ENCODE measurements around the gene RANBP3.
"Not testable (repeated sequence)": the region's sequence is repeated elsewhere in the genome, so short reads cannot be mapped to it uniquely, and the experiment has no call there.

Gene RANBP3

GRCh38 chr19:5903056-5903623 lies 74.8 kb downstream of the RANBP3 start:
- no peak for DNase-seq (ENCODE audit: low read depth)

- no peak for DNase-seq (ENCODE audit: low read depth)
These were observed 77.0 kb downstream of the RANBP3 start for GRCh38 chr19:5900976-5901375.

GRCh38 chr19:5899728-5900526 lies 78.0 kb downstream of the RANBP3 start:
- DNase-seq (ENCODE audit: low read depth), result no peak

- DNase-seq (ENCODE audit: low read depth), result no peak
These were observed 80.6 kb downstream of the RANBP3 start for GRCh38 chr19:5897189-5897969.

- no peak for DNase-seq (ENCODE audit: low read depth)
These were observed 81.4 kb downstream of the RANBP3 start for GRCh38 chr19:5896365-5897076.

- no peak for DNase-seq (ENCODE audit: low read depth)
These were observed 82.0 kb downstream of the RANBP3 start for GRCh38 chr19:5895890-5896289.

GRCh38 chr19:5895409-5895808 lies 82.5 kb downstream of the RANBP3 start:
- DNase-seq (ENCODE audit: low read depth), result no peak

GRCh38 chr19:5894704-5895349 lies 83.1 kb downstream of the RANBP3 start:
- no peak for DNase-seq (ENCODE audit: low read depth)

GRCh38 chr19:5893907-5894703 lies 83.8 kb downstream of the RANBP3 start:
- no peak for DNase-seq (ENCODE audit: low read depth)

GRCh38 chr19:5893296-5893903 lies 84.5 kb downstream of the RANBP3 start:
- DNase-seq (ENCODE audit: low read depth), result no peak

GRCh38 chr19:5892772-5893275 lies 85.1 kb downstream of the RANBP3 start:
- DNase-seq (ENCODE audit: low read depth), result no peak

- DNase-seq (ENCODE audit: low read depth), result no peak
These were observed 85.8 kb downstream of the RANBP3 start for GRCh38 chr19:5891938-5892771.

GRCh38 chr19:5891572-5891937 lies 86.4 kb downstream of the RANBP3 start:
- no peak for DNase-seq (ENCODE audit: low read depth)

GRCh38 chr19:5890099-5890498 lies 87.8 kb downstream of the RANBP3 start:
- no peak for DNase-seq (ENCODE audit: low read depth)

GRCh38 chr19:5889288-5889971 lies 88.5 kb downstream of the RANBP3 start:
- DNase-seq (ENCODE audit: low read depth), result no peak

GRCh38 chr19:5884065-5884811 lies 93.7 kb downstream of the RANBP3 start:
- not testable (repeated sequence) for DNase-seq (ENCODE audit: low read depth)

- not testable (repeated sequence) for DNase-seq (ENCODE audit: low read depth)
These were observed 94.6 kb downstream of the RANBP3 start for GRCh38 chr19:5883157-5883873.
